GM23338 (cell line): ENCODE data around the gene SBF2. TPM values are rescaled to one million over a fixed set of nuclear protein-coding genes. Genes with fewer than 3 reads are reported as not detected.

ENCODE experiments used
- ATAC-seq: fragments of 200-7000 bp; cut with Tn5 transposase; 3 replicates; pipeline ENCODE4 v1.9.1; 2020
- DNase-seq: peaks from one replicate; pipeline ENCODE4 v3.0.0-alpha.2; 2015; ENCODE audit warnings: low spot score
- H2AFZ ChIP-seq: fragments of 200-600 bp; sonication (generic); 2 replicates; pipeline ENCODE4 v1.8.0; 2016; ENCODE audit warnings: antibody characterized with exemption, mild to moderate bottlenecking, moderate library complexity
- H3F3A ChIP-seq: fragments of 200-600 bp; sonication (generic); replicated peaks from 2 replicates; pipeline ENCODE4 v1.8.0; 2017; ENCODE audit warnings: antibody characterized with exemption, mixed run types, low read depth
- H3K27ac ChIP-seq: fragments of 200-600 bp; sonication (generic); 2 replicates; pipeline ENCODE4 v1.6.1; 2016; ENCODE audit warnings: low read depth
- H3K27me3 ChIP-seq: fragments of 200-600 bp; sonication (generic); 2 replicates; pipeline ENCODE4 v1.8.0; 2016; ENCODE audit warnings: mild to moderate bottlenecking, mixed run types, moderate library complexity; ENCODE audit not compliant: insufficient read depth
- H3K36me3 ChIP-seq: fragments of 200-600 bp; sonication (generic); 2 replicates; pipeline ENCODE4 v1.8.0; 2016; ENCODE audit warnings: mild to moderate bottlenecking; ENCODE audit not compliant: insufficient read depth
- H3K4me1 ChIP-seq: fragments of 200-600 bp; sonication (generic); 2 replicates; pipeline ENCODE4 v1.8.0; 2016; ENCODE audit warnings: mild to moderate bottlenecking, moderate library complexity; ENCODE audit not compliant: insufficient read depth
- H3K4me2 ChIP-seq: fragments of 200-600 bp; sonication (generic); 2 replicates; pipeline ENCODE4 v1.7.1; 2017; ENCODE audit warnings: mixed run types
- H3K4me3 ChIP-seq: fragments of 200-600 bp; sonication (generic); 2 replicates; pipeline ENCODE4 v1.6.1; 2016; ENCODE audit warnings: mixed run types
- H3K79me2 ChIP-seq: fragments of 200-600 bp; sonication (generic); replicated peaks from 2 replicates; pipeline ENCODE4 v1.8.0; 2017; ENCODE audit warnings: mild to moderate bottlenecking; ENCODE audit not compliant: insufficient read depth
- H3K9me2 ChIP-seq: fragments of 200-600 bp; sonication (generic); 2 replicates; pipeline ENCODE4 v1.8.0; 2017; ENCODE audit not compliant: insufficient read depth
- H4K20me1 ChIP-seq: fragments of 200-600 bp; sonication (generic); replicated peaks from 2 replicates; pipeline ENCODE4 v1.8.0; 2017; ENCODE audit warnings: mild to moderate bottlenecking; ENCODE audit not compliant: insufficient read depth
- H3K27ac Mint-ChIP-seq: 2 replicates; pipeline ENCODE4 v1.8.0; 2020; ENCODE audit warnings: inconsistent platforms, mild to moderate bottlenecking, moderate library complexity, mixed read lengths
- H3K27me3 Mint-ChIP-seq: 3 replicates; pipeline ENCODE4 v1.8.0; 2022; ENCODE audit warnings: low read depth, mild to moderate bottlenecking, moderate library complexity, mixed read lengths, inconsistent platforms; ENCODE audit not compliant: insufficient read depth, poor library complexity
- H3K36me3 Mint-ChIP-seq: 3 replicates; pipeline ENCODE4 v1.8.0; 2021; ENCODE audit warnings: low read depth, mild to moderate bottlenecking, inconsistent platforms, moderate library complexity, mixed read lengths
- H3K4me1 Mint-ChIP-seq: 3 replicates; pipeline ENCODE4 v1.8.0; 2020; ENCODE audit warnings: mild to moderate bottlenecking, inconsistent platforms, mixed read lengths
- H3K4me3 Mint-ChIP-seq: 3 replicates; pipeline ENCODE4 v1.8.0; 2021; ENCODE audit warnings: moderate library complexity, mild to moderate bottlenecking, inconsistent platforms, mixed read lengths
- H3K9me3 Mint-ChIP-seq: 3 replicates; pipeline ENCODE4 v1.8.0; 2020; ENCODE audit warnings: moderate library complexity, mild to moderate bottlenecking, inconsistent platforms, mixed read lengths
- NANOG ChIP-seq: IDR thresholded peaks from 2 replicates; pipeline ENCODE4 v1.6.1; 2016; ENCODE audit warnings: antibody characterized with exemption, borderline replicate concordance
- ZNF462 ChIP-seq: fragments of 250-450 bp; sonication (Bioruptor Pico); IDR thresholded peaks from 2 replicates; pipeline ENCODE4 v1.5.0; 2020; ENCODE audit warnings: mild to moderate bottlenecking, moderate library complexity
- polyA plus RNA-seq: library from polyadenylated mRNA; unstranded; fragments of >200 nt; fragmentation: Nextera tagmentation; extraction: Ambion mirVana; gene quantifications from 2 replicates; pipeline ENCODE4 v1.2.1, GENCODE V29; 2016
- total RNA-seq: library from RNA; depleted of rRNA; stranded (reverse); fragments of >200 nt; shearing (Covaris generic); gene quantifications from 2 replicates; pipeline ENCODE4 v1.2.3, GENCODE V29; 2014

The SBF2 gene
- total and polyA plus RNA-seq, 2 experiments from 2014 or later: 25.6 to 53.5 TPM

GRCh38 chr11:9780929-9781328, 513.1 kb downstream of the SBF2 start (continued):
- TF ChIP-seq ZNF462 (CRISPR knock-in tag): no peak

GRCh38 chr11:9777525-9777924, 516.5 kb downstream of the SBF2 start:
- Mint-ChIP-seq H3K4me1 (peaks cover 37% of the 10 kb centered on the region), H3K9me3 (no peaks in the 10 kb centered on the region), H3K36me3 (peaks cover 30% of the 10 kb centered on the region), H3K27ac (peak overlapping the region; percentile 20; the same call in 1 of the 2 replicates), H3K27me3 (peaks cover 3% of the 10 kb centered on the region), H3K4me3 (peak overlapping the region; percentile 14; the same call in 1 of the 3 replicates)
- Histone ChIP-seq H3K9me2 (0 out of 2 replicates have a peak, but pooled peaks cover 2% of the 10 kb centered on the region), H2AFZ (no peak overlapping the region), H3K4me2 (0 out of 2 replicates have a peak overlapping the region, but pooled peaks have one; percentile 23), H3K4me1 (peaks cover 36% of the 10 kb centered on the region), H3K27me3 (no peaks in the 10 kb centered on the region), H3K27ac (no peak overlapping the region), H3F3A (no peaks in the 10 kb centered on the region), H3K79me2 (no peaks in the 10 kb centered on the region), H3K36me3 (peaks cover 6% of the 10 kb centered on the region), H3K4me3 (no peak overlapping the region), H4K20me1 (no peaks in the 10 kb centered on the region)
- no peak for DNase-seq
- peak; percentile 34 for ATAC-seq
- TF ChIP-seq ZNF462 (CRISPR knock-in tag) (0 out of 2 replicates have a peak, but pooled peaks have one; percentile 10), NANOG (no peak)
